Right ventricle myocardium superior (tissue), 1 donor: Measurements from ENCODE around the gene GBA2. TPM values are rescaled to one million over a fixed set of nuclear protein-coding genes. Genes with fewer than 3 reads are reported as not detected.
A peak's percentile ranks its signal among the peaks of the same experiment; 100 is the strongest.

Experiments
- ATAC-seq: fragments of 200-7000 bp; cut with Tn5 transposase; one replicate; pipeline ENCODE4 v1.9.1; 2020; ENCODE audit warnings: mild to moderate bottlenecking; ENCODE audit not compliant: poor library complexity
- DNase-seq: peaks from one replicate; pipeline ENCODE4 v3.0.0-alpha.2; 2020
- intact Hi-C: fragments of 100-400 bp; cut with DNase I; formaldehyde crosslinking; loops from one replicate; pipeline ENCODE4 v1.11.2; 2022
- total RNA-seq: library from RNA; stranded (reverse); fragmentation: NEBNext Ultra II Directional; extraction: Animal tissue kit (Norgen Biotek cat#: 25700); gene quantifications from one replicate; pipeline ENCODE4 v1.2.1, GENCODE V29; 2021
- donor health status: DM: no; HTN: yes; CAD: no; lungs with severe emphysema.

The GBA2 gene
- total RNA-seq, 1 donor from 2014 or later: 74.6 TPM

- DNase-seq (no peak), ATAC-seq (no peak)
- intact Hi-C loops: no loop called here
Observed at GRCh38 chr9:35706951-35707350, 42.1 kb downstream of the GBA2 start.

- DNase-seq (peak; percentile 16), ATAC-seq (no peak)
- intact Hi-C loops: no loop called here
Observed at GRCh38 chr9:35705836-35706430, 43.1 kb downstream of the GBA2 start.

GRCh38 chr9:35705372-35705771 lies 43.7 kb downstream of the GBA2 start:
- intact Hi-C loops: no loop called here
- ATAC-seq: no peak

GRCh38 chr9:35703906-35704672 lies 44.9 kb downstream of the GBA2 start:
- DNase-seq (peak; percentile 68), ATAC-seq (peak; percentile 56)
- intact Hi-C loops: no loop called here

More at GRCh38 chr9:35705372-35705771, 43.7 kb downstream of the GBA2 start:
- peak; percentile 26 for DNase-seq

- ATAC-seq: no peak
- intact Hi-C loops: no loop called here
Observed at GRCh38 chr9:35702696-35703095, 46.3 kb downstream of the GBA2 start.

GRCh38 chr9:35700942-35701341 lies 48.1 kb downstream of the GBA2 start:
- DNase-seq: peak; percentile 13
- intact Hi-C loops: no loop called here
- ATAC-seq: peak; percentile 62

More at GRCh38 chr9:35702696-35703095, 46.3 kb downstream of the GBA2 start:
- DNase-seq: peak; percentile 35

GRCh38 chr9:35700031-35700430 lies 49.0 kb downstream of the GBA2 start:
- ATAC-seq (no peak), DNase-seq (peak; percentile 12)
- intact Hi-C loops: no loop called here

- no peak for ATAC-seq
- intact Hi-C loops: loop anchor here (5.0 kb wide), 1 partner anchor 36 kb away; no protein-coding TSS in a partner anchor
- DNase-seq: peak; percentile 10
Observed at GRCh38 chr9:35698231-35698630, 50.8 kb downstream of the GBA2 start.

GRCh38 chr9:35697486-35697885 lies 51.5 kb downstream of the GBA2 start:
- no peak for DNase-seq
- ATAC-seq: no peak
- intact Hi-C loops: loop anchor here (5.0 kb wide), 1 partner anchor 35 kb away; no protein-coding TSS in a partner anchor

- intact Hi-C loops: loop anchor here (5.0 kb wide), 1 partner anchor 34 kb away; no protein-coding TSS in a partner anchor
- DNase-seq (peak; percentile 71), ATAC-seq (peak; percentile 72)
Observed at GRCh38 chr9:35696520-35697215, 52.4 kb downstream of the GBA2 start.

- intact Hi-C loops: loop anchor here (5.0 kb wide), 1 partner anchor 34 kb away; no protein-coding TSS in a partner anchor
- ATAC-seq: no peak
- no peak for DNase-seq
Observed at GRCh38 chr9:35695943-35696401, 53.1 kb downstream of the GBA2 start.

GRCh38 chr9:35691757-35692301 lies 57.2 kb downstream of the GBA2 start:
- no peak for ATAC-seq
- intact Hi-C loops: loop anchor here (5.0 kb wide), 1 partner anchor 35 kb away; no protein-coding TSS in a partner anchor
- no peak for DNase-seq

GRCh38 chr9:35691334-35691650 lies 57.7 kb downstream of the GBA2 start:
- intact Hi-C loops: loop anchor here (5.0 kb wide), 1 partner anchor 36 kb away; no protein-coding TSS in a partner anchor
- DNase-seq (no peak), ATAC-seq (no peak)

- peak; percentile 89 for DNase-seq
- ATAC-seq: peak; percentile 70
- intact Hi-C loops: loop anchor here (5.0 kb wide), 1 partner anchor 37 kb away; no protein-coding TSS in a partner anchor
Observed at GRCh38 chr9:35690614-35691333, 58.3 kb downstream of the GBA2 start.

GRCh38 chr9:35690294-35690613 lies 58.8 kb downstream of the GBA2 start:
- ATAC-seq: no peak
- intact Hi-C loops: loop anchor here (5.0 kb wide), 1 partner anchor 37 kb away; no protein-coding TSS in a partner anchor

GRCh38 chr9:35689542-35690293 lies 59.3 kb downstream of the GBA2 start, which contains the start of gene TPM2:
TPM2 (minus strand) TSS chr9:35689925; CDS start chr9:35689817, 108 bp downstream.
- DNase-seq: peak; percentile 85
- intact Hi-C loops: loop anchor here (5.0 kb wide), 1 partner anchor 38 kb away; no protein-coding TSS in a partner anchor
- ATAC-seq: peak; percentile 77

More at GRCh38 chr9:35690294-35690613, 58.8 kb downstream of the GBA2 start:
- DNase-seq: no peak
